Inflammatory macrophage treated with lipopolysaccharide for 4 hours (primary cell): ENCODE data around the gene MCM9.
"Not testable (repeated sequence)": the region's sequence is repeated elsewhere in the genome, so short reads cannot be mapped to it uniquely, and the experiment has no call there.

Experiments
- DNase-seq: peaks from one replicate; pipeline ENCODE4 v3.0.0-alpha.2; 2020

MCM9 gene

GRCh38 chr6:118789419-118789818, 145.5 kb downstream of the MCM9 start:
- DNase-seq = no peak

- no peak for DNase-seq
Measured at GRCh38 chr6:118788702-118789101, 146.3 kb downstream of the MCM9 start.

GRCh38 chr6:118787724-118788423, 147.1 kb downstream of the MCM9 start:
- peak; percentile 86 for DNase-seq

GRCh38 chr6:118786596-118787453, 148.1 kb downstream of the MCM9 start:
- no peak for DNase-seq

GRCh38 chr6:118785601-118786000, 149.4 kb downstream of the MCM9 start:
- DNase-seq = no peak

GRCh38 chr6:118784641-118785164, 150.3 kb downstream of the MCM9 start:
- DNase-seq = peak; percentile 44

GRCh38 chr6:118783931-118784550, 150.9 kb downstream of the MCM9 start:
- no peak for DNase-seq

- DNase-seq = no peak
Measured at GRCh38 chr6:118782651-118783050, 152.3 kb downstream of the MCM9 start.

- no peak for DNase-seq
Measured at GRCh38 chr6:118781897-118782296, 153.1 kb downstream of the MCM9 start.

GRCh38 chr6:118780668-118781067, 154.3 kb downstream of the MCM9 start:
- peak; percentile 74 for DNase-seq

- DNase-seq = peak; percentile 73
Measured at GRCh38 chr6:118776607-118777549, 158.1 kb downstream of the MCM9 start.

GRCh38 chr6:118775381-118775780, 159.6 kb downstream of the MCM9 start:
- no peak for DNase-seq

GRCh38 chr6:118774581-118774980, 160.4 kb downstream of the MCM9 start:
- no peak for DNase-seq

- DNase-seq = no peak
Measured at GRCh38 chr6:118772886-118773285, 162.1 kb downstream of the MCM9 start.

GRCh38 chr6:118771253-118771652, 163.7 kb downstream of the MCM9 start:
- no peak for DNase-seq

GRCh38 chr6:118770835-118771234, 164.1 kb downstream of the MCM9 start:
- no peak for DNase-seq

GRCh38 chr6:118770112-118770788, 164.7 kb downstream of the MCM9 start:
- DNase-seq = peak; percentile 45

- DNase-seq = peak; percentile 89
Measured at GRCh38 chr6:118768904-118769325, 166.0 kb downstream of the MCM9 start.

GRCh38 chr6:118768441-118768840, 166.5 kb downstream of the MCM9 start:
- no peak for DNase-seq

- DNase-seq = not testable (repeated sequence)
Measured at GRCh38 chr6:118765316-118765715, 169.6 kb downstream of the MCM9 start.

- peak; percentile 73 for DNase-seq
Measured at GRCh38 chr6:118764766-118765165, 170.2 kb downstream of the MCM9 start.
